Upper lobe of right lung (tissue), 1 donor: ENCODE data around the gene PCYT1A. TPM values are rescaled to one million over a fixed set of nuclear protein-coding genes. Genes with fewer than 3 reads are reported as not detected.
"Not testable (repeated sequence)": the region's sequence is repeated elsewhere in the genome, so short reads cannot be mapped to it uniquely, and the experiment has no call there.

Experiments used
- ATAC-seq: fragments of 200-7000 bp; cut with Tn5 transposase; one replicate; pipeline ENCODE4 v1.9.1; 2020; ENCODE audit warnings: mild to moderate bottlenecking, moderate library complexity
- DNase-seq: peaks from one replicate; pipeline ENCODE4 v3.0.0-alpha.2; 2020
- H3K27ac ChIP-seq: fragments of 200-600 bp; one replicate; pipeline ENCODE4 v1.8.0; 2022
- H3K27me3 ChIP-seq: fragments of 200-600 bp; one replicate; pipeline ENCODE4 v1.8.0; 2022; ENCODE audit warnings: mild to moderate bottlenecking
- H3K36me3 ChIP-seq: fragments of 200-600 bp; one replicate; pipeline ENCODE4 v1.8.0; 2022
- H3K4me1 ChIP-seq: fragments of 200-600 bp; one replicate; pipeline ENCODE4 v1.8.0; 2022
- H3K4me3 ChIP-seq: fragments of 200-600 bp; one replicate; pipeline ENCODE4 v1.8.0; 2022; ENCODE audit warnings: mild to moderate bottlenecking
- H3K9me3 ChIP-seq: fragments of 200-600 bp; one replicate; pipeline ENCODE4 v1.8.0; 2022
- intact Hi-C: fragments of 100-400 bp; cut with DNase I; formaldehyde crosslinking; loops from one replicate; pipeline ENCODE4 v1.11.0; 2022
- total RNA-seq: library from RNA; stranded (reverse); fragmentation: NEBNext Ultra II Directional; extraction: Animal tissue kit (Norgen Biotek cat#: 25700); gene quantifications from one replicate; pipeline ENCODE4 v1.2.1, GENCODE V29; 2021
- TF ChIP-seq, protein P1 (sequence below): fragments of 200-600 bp; IDR thresholded peaks from one replicate; pipeline ENCODE4 v1.8.0; 2022; ENCODE audit warnings: antibody characterized with exemption
- donor health status: DM: no; HTN: yes; CAD: no; lungs with severe emphysema.

Gene PCYT1A
- total RNA-seq, 1 donor from 2014 or later = 58.4 TPM

DNA sequence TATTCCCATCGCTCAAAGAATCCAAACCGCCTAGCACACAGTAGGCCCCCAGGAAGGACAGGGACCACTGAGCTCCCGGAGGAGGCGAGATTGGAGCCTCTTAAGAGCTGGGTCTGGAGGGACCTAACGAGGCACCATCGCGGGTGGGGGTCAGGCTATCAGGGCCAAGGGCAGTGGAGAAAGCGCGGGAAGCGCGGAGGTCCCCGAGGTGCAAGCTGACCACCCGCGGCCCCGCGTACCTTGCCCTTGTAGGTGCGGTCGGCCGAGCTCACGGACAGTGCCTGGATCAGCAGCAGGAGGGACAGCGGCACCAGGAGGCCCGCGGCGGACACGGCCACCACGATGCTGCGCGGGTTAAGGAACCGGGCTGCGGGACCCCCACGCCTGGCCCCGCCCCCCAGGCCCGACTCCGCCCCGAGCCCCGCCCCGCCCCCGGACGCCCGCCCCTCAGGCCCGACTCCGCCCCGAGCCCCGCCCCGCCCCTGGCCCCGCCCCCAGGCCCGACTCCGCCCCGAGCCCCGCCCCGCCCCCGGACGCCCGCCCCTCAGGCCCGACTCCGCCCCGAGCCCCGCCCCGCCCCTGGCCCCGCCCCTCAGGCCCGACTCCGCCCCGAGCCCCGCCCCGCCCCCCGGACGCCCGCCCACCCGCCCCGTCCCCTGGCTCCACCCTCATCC lies 80.2 kb downstream of the PCYT1A start:
- Histone ChIP-seq H3K9me3 (no peaks in the 10 kb centered on the region), H3K27me3 (no peaks in the 10 kb centered on the region), H3K4me1 (peaks cover 6% of the 10 kb centered on the region), H3K27ac (no peak overlapping the region), H3K36me3 (no peaks in the 10 kb centered on the region), H3K4me3 (no peak overlapping the region)
- DNase-seq (peak; percentile 73), ATAC-seq (peak; percentile 32)
- TF ChIP-seq, protein P1, sequence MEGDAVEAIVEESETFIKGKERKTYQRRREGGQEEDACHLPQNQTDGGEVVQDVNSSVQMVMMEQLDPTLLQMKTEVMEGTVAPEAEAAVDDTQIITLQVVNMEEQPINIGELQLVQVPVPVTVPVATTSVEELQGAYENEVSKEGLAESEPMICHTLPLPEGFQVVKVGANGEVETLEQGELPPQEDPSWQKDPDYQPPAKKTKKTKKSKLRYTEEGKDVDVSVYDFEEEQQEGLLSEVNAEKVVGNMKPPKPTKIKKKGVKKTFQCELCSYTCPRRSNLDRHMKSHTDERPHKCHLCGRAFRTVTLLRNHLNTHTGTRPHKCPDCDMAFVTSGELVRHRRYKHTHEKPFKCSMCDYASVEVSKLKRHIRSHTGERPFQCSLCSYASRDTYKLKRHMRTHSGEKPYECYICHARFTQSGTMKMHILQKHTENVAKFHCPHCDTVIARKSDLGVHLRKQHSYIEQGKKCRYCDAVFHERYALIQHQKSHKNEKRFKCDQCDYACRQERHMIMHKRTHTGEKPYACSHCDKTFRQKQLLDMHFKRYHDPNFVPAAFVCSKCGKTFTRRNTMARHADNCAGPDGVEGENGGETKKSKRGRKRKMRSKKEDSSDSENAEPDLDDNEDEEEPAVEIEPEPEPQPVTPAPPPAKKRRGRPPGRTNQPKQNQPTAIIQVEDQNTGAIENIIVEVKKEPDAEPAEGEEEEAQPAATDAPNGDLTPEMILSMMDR = no peak
- intact Hi-C loops = no loop called here

DNA sequence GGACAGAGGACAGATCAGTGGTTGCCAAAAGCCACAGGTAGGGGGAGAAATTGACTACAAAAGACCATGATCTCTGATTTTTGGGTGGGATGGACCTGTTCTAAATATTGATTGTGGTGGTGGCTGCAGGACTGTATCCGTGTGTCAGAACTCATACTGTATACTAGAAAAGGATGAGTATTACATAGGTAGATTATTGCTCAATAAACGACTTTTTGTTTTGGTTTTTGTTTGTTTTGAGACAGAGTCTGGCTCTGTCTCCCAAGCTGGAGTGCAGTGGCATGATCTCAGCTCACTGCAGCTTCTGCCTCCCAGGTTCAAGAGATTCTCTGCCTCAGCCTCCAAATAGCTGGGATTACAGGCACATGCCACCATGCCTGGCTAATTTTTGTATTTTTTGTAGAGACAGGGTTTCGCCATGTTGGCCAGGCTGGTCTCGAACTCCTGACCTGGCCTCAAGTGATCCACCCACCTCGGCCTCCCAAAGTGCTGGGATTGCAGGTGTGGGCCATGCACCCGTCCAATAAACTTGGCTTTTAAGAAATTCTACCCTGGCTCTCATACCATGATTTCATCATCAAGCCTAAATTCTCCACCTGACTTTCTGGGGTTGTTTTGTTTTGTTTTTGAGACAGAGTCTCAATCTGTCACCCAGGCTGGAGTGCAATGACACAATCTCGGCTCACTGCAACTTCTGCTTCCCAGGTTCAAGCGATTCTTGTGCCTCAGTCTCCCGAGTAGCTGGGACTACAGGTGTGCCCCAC lies 81.9 kb downstream of the PCYT1A start:
- H3K27me3 ChIP-seq, H3K36me3 ChIP-seq, ATAC-seq, H3K4me1 ChIP-seq, H3K4me3 ChIP-seq, intact Hi-C loops, DNase-seq, H3K9me3 ChIP-seq, H3K27ac ChIP-seq: not testable (repeated sequence)

DNA sequence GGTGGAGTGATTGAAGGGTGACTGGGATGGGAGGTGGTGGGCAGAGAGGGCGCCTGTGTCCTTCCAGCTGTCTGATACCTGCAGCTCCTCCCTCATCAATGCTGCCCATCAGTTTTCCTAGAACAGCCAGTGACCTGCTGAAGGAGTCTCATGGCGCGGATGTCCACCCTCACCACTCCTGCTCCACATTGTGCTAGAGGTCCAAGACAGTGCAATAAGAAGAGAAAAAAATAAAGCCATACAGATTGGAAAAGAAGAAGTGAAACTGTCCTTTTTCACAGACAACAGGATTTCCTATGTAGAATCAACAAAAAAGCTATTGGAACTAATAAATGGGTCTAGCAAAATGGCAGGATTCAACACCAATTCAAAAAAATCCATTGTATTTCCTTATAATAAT lies 83.7 kb downstream of the PCYT1A start:
- TF ChIP-seq, protein P1 = no peak
- H3K27ac ChIP-seq = no peak overlapping the region
- intact Hi-C loops = no loop called here
- no peaks in the 10 kb centered on the region for H3K36me3 ChIP-seq
- H3K4me1 ChIP-seq = peaks cover 6% of the 10 kb centered on the region
- H3K4me3 ChIP-seq = no peak overlapping the region
- H3K27me3 ChIP-seq = no peaks in the 10 kb centered on the region
- DNase-seq = no peak
- peak; percentile 2 for ATAC-seq
- no peaks in the 10 kb centered on the region for H3K9me3 ChIP-seq

DNA sequence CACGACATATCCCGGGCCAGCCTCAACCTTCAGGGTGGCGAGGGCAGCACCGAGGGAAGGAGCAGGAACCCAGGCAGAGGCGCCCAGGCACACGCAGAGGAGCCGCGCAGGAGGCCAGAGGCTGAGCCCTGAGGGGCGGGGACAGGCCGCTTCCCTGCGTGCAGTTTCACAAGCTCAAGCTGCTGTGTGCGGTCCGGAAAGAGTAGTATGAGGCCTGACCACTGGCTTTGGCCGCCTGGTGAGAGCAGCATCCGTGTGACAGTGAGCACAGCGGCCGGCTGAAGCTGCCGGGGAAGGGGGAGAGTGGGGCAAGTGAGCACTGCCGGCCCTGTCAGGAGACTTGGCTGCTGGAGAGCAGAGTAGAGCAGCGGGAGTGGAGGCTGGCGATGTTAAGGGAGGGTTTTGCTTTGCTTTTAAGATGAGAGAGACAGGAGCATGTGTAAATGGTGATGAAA lies 85.0 kb downstream of the PCYT1A start:
- H3K36me3 ChIP-seq = no peaks in the 10 kb centered on the region
- no peaks in the 10 kb centered on the region for H3K9me3 ChIP-seq
- H3K4me3 ChIP-seq = no peak overlapping the region
- peak; percentile 81 for ATAC-seq
- peak; percentile 81 for DNase-seq
- peaks cover 6% of the 10 kb centered on the region for H3K4me1 ChIP-seq
- H3K27ac ChIP-seq = peak overlapping the region; percentile 2
- H3K27me3 ChIP-seq = no peaks in the 10 kb centered on the region
- intact Hi-C loops = no loop called here
- TF ChIP-seq, protein P1 = no peak

DNA sequence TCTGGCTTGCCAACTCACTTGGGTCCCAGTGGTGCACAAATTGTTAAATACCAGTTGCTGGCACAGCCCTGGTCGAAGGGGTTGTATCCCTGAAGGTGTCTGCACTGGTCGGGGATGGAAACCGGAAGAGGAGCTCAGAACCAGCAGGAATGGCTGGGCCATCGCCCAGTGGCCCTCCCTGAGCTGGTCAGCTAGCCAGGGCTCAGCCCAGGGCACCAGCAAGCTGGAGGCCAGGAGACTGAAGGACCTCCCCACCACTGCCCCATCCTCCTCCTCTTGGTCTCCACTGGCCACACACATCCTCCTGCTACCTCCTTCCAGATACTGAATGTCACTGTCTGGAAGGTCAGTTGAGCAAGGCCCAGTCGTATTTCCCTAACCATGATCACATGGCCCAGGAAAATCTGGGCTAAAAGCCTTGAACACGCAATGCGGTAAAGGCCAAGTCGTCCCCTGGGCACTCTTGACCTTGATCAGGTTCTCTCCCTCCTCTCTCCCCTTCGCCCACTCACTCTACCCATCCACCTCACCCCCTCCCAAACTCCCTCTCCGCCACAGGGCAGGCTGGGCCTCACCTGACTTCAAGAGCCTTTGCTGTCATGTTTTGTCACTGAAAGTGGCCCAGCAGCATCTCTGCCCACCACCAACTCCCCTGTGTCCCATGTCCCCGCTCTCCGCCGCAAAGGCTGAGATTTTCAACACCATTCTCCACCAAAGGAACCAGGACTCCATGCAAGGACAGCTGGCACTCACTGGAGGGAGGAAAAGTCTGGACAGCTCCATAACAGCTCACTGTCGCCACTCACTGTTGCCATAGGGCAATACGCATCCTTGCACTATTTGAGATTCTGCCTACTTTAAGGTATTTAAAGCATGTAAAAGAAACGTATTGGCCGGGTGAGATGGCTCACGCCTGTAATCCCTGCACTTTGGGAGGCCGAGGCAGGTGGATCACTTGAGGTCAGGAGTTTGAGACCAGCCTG lies 88.5 kb downstream of the PCYT1A start:
- Histone ChIP-seq H3K9me3 (no peaks in the 10 kb centered on the region), H3K4me3 (no peak overlapping the region), H3K4me1 (peaks cover 12% of the 10 kb centered on the region), H3K36me3 (no peaks in the 10 kb centered on the region), H3K27ac (no peak overlapping the region), H3K27me3 (no peaks in the 10 kb centered on the region)
- TF ChIP-seq, protein P1 = no peak
- ATAC-seq (peak; percentile 4), DNase-seq (no peak)
- intact Hi-C loops = loop anchor here (10.0 kb wide), 1 partner anchor 134 kb away; no protein-coding TSS in a partner anchor
